Endothelial cell (in vitro differentiated cells): ENCODE data around the gene ALG9. TPM values are rescaled to one million over a fixed set of nuclear protein-coding genes. Genes with fewer than 3 reads are reported as not detected.

Experiments used
- DNase-seq: peaks from one replicate; pipeline ENCODE4 v3.0.0; 2021; ENCODE audit warnings: low spot score
- H3K27ac Mint-ChIP-seq: one replicate; pipeline ENCODE4 v1.8.0; 2021; ENCODE audit warnings: mixed read lengths, inconsistent platforms; ENCODE audit not compliant: unreplicated experiment
- H3K27me3 Mint-ChIP-seq: one replicate; pipeline ENCODE4 v1.8.0; 2021; ENCODE audit warnings: mild to moderate bottlenecking, moderate library complexity, mixed read lengths, inconsistent platforms; ENCODE audit not compliant: unreplicated experiment
- H3K36me3 Mint-ChIP-seq: one replicate; pipeline ENCODE4 v1.8.0; 2021; ENCODE audit warnings: mild to moderate bottlenecking, low read depth, mixed read lengths, inconsistent platforms; ENCODE audit not compliant: unreplicated experiment
- H3K4me1 Mint-ChIP-seq: one replicate; pipeline ENCODE4 v1.8.0; 2021; ENCODE audit warnings: mild to moderate bottlenecking, mixed read lengths, inconsistent platforms; ENCODE audit not compliant: unreplicated experiment
- H3K4me3 Mint-ChIP-seq: one replicate; pipeline ENCODE4 v1.8.0; 2021; ENCODE audit warnings: mild to moderate bottlenecking, mixed read lengths, inconsistent platforms; ENCODE audit not compliant: unreplicated experiment
- H3K9me3 Mint-ChIP-seq: one replicate; pipeline ENCODE4 v1.8.0; 2021; ENCODE audit warnings: mixed read lengths, inconsistent platforms; ENCODE audit not compliant: unreplicated experiment
- CTCF ChIP-seq: fragments of 200-600 bp; sonication (generic); IDR thresholded peaks from one replicate; pipeline ENCODE4 v1.5.0; 2021; ENCODE audit warnings: antibody characterized with exemption; ENCODE audit not compliant: unreplicated experiment
- total RNA-seq: library from RNA; stranded (reverse); fragmentation: NEBNext Ultra II Directional; extraction: Animal tissue kit (Norgen Biotek cat#: 25700); gene quantifications from one replicate; pipeline ENCODE4 v1.2.1, GENCODE V29; 2021; ENCODE audit not compliant: unreplicated experiment

Gene ALG9
- total RNA-seq, 1 donor from 2014 or later = 35.8 TPM

GRCh38 chr11:111870113-111870512 is 1.3 kb downstream of the ALG9 start:
- no peak for TF ChIP-seq CTCF

GRCh38 chr11:111860257-111860656 is 11.1 kb downstream of the ALG9 start:
- Mint-ChIP-seq H3K4me1 (no peaks in the 10 kb centered on the region), H3K4me3 (no peak overlapping the region), H3K36me3 (peaks cover 6% of the 10 kb centered on the region), H3K27ac (no peak overlapping the region), H3K27me3 (no peaks in the 10 kb centered on the region), H3K9me3 (no peaks in the 10 kb centered on the region)
- TF ChIP-seq CTCF = no peak
- DNase-seq = no peak

More at GRCh38 chr11:111870113-111870512, 1.3 kb downstream of the ALG9 start:
- Mint-ChIP-seq H3K9me3 (no peaks in the 10 kb centered on the region), H3K36me3 (peaks cover 17% of the 10 kb centered on the region), H3K4me1 (peaks cover 5% of the 10 kb centered on the region), H3K27ac (no peak overlapping the region), H3K27me3 (peaks cover 2% of the 10 kb centered on the region), H3K4me3 (no peak overlapping the region)
- DNase-seq = no peak

- Mint-ChIP-seq H3K4me3 (no peak overlapping the region), H3K27me3 (no peaks in the 10 kb centered on the region), H3K4me1 (no peaks in the 10 kb centered on the region), H3K36me3 (peaks cover 12% of the 10 kb centered on the region), H3K9me3 (no peaks in the 10 kb centered on the region), H3K27ac (no peak overlapping the region)
- DNase-seq = no peak
- TF ChIP-seq CTCF = no peak
Measured at GRCh38 chr11:111855506-111855905, 15.9 kb downstream of the ALG9 start.

GRCh38 chr11:111852103-111852502 is 19.3 kb downstream of the ALG9 start:
- no peaks in the 10 kb centered on the region for H3K4me1 Mint-ChIP-seq
- no peak overlapping the region for H3K27ac Mint-ChIP-seq
- DNase-seq = no peak
- peaks cover 16% of the 10 kb centered on the region for H3K36me3 Mint-ChIP-seq
- no peak overlapping the region for H3K4me3 Mint-ChIP-seq
- H3K27me3 Mint-ChIP-seq = peaks cover 1% of the 10 kb centered on the region
- no peaks in the 10 kb centered on the region for H3K9me3 Mint-ChIP-seq
- no peak for TF ChIP-seq CTCF

GRCh38 chr11:111851636-111852035 is 19.7 kb downstream of the ALG9 start:
- Mint-ChIP-seq H3K27me3 (peaks cover 1% of the 10 kb centered on the region), H3K9me3 (no peaks in the 10 kb centered on the region), H3K27ac (no peak overlapping the region), H3K4me1 (no peaks in the 10 kb centered on the region), H3K4me3 (no peak overlapping the region), H3K36me3 (peaks cover 16% of the 10 kb centered on the region)
- DNase-seq = no peak
- TF ChIP-seq CTCF = no peak
